CD4-positive, alpha-beta T cell treated with Interleukin-6 at 100 ng/mL for 8 hours (primary cell): ENCODE results near the gene SELENOV.

Experiments
- DNase-seq: peaks from one replicate; pipeline ENCODE4 v3.0.0-alpha.2; 2020; ENCODE audit warnings: mixed read lengths, low spot score

The SELENOV gene

DNA sequence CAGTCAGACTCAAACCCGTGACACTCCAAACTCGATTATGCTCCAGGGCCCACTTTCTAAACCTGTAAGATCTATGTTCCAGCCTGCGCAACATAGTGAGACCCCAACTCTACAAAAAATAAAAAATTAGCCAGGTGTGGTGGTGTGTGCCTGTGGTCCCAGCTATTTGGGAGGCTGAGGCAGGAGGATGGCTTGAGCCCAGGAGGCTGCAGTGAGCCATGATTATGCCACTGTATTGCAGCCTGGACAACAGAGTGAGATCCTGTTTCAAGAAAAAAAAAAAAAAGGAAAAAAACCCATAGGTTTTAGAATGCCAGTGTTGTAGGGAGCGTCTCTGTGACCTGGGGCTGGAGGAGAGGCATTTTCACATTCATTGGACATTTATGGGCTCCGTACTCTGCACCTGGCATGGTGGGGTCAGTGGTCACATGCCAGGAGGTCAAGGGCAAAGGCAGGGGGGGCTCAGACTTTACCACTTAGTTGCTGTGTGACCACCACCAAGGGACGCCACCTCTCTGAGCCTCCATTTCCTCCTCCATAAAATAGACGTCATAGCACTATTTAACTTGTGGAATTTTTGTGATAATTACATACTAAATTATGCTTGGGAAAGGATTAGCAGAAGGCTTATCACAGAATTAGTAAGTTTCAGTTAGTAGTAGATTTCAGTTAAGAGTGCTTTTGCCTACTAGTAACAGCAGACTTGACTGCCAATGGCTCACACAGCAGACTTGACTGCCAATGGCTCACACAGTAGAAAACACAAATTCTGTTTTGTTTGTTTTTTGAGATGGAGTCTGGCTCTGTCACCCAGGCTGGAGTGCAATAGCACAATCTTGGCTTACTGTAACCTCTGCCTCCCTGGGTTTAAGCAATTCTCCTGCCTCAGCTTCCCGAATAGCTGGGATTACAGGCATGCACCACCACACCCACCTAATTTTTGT is 5.9 kb downstream of the SELENOV start:
- DNase-seq: no peak

DNA sequence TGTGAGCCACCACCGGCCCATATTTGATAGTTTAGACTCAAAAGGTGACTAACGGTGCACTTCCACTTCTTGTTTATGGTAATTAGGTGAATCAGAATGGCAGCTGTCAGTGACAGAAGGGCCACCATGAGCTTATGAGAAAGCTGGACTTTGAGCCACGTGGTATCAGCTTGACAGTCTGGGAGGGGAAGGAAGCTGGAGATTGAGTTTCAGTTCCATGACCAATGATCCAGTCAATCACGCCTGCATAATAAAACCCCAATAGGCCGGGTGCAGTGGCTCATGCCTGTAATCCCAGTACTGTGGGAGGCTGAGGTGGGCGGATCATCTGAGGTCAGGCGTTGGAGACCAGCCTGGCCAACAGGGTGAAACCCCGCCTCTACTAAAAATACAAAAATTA is 9.6 kb downstream of the SELENOV start:
- no peak for DNase-seq

DNA sequence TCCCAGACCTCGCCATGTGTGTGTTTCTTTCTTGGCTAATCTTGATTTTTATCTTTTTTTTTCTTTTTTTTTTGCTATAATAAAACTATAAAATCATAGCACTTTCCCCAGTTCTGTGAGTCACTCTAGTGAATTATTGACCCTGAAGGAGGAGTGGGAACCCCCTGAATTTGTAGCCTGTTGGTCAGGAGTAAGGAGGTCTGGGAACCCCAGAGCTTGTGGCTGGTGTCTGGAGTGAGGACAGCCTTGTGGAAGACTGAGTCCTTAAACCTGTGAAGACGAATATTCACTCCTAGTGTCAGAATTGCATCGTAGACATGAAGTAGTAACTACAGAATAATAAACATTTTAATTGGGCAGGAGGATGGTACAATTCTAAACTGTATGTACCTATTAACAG is 10.3 kb downstream of the SELENOV start:
- no peak for DNase-seq

DNA sequence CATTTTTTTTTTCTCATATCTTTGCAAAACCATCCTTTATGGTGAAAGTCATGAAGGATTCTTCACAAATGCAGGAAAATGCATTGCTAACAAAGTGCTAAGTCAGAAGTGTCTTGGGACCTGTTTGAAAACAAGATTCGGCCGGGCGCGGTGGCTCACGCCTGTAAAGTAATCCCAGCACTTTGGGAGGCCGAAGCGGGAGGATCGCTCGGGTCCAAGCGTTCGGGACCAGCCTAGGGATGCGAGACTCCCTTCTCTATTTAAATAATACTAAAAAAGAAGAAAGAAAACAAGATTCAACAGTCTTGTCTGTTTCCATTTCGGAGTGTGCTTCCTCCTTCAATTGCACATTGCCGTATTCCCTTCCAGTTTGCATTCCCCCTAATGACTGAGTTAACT is 16.9 kb downstream of the SELENOV start:
- DNase-seq: no peak

DNA sequence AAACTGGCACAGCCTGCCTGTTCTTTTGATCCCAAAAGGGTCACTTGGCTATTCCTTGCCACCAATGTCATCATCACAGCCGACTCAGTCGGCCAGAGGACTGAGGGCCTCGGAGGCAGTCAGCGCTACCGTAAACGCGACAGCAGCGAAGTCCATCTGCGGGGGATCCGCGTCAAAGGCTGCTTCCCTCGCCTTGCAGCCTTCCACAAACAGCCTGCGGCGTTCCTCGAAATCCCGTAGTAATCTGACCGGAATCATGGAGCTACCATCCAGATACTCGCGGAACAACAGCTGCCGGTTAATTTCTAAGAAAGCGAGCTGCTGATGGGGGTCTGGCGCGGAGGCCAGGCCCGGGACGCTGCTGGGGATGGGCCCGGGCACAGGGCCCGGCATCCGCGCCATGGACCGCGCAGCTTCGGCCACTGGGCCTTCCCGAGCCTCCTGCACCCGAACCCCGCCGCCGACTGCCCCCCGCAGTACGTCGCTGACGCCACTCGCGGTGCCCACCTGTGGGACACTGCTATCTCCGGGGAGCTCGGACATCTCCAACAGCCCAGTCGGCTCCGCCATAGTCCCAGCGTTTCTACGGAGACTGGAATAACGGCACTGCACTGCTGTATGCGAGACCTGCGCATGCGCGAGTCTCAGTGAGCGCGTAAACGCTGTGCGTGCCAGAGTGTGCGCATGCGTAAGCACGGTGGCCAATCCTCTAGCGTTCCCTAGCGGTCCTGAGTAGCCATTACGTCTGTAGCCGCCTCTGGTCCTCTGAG is 17.5 kb downstream of the SELENOV start, which contains the start of gene EID2B:
Gene EID2B, minus strand, starts transcription at position 620 of the 770 bp plus-strand sequence. Its CDS starts 50 bp downstream, at position 570.
- DNase-seq: peak; percentile 96

DNA sequence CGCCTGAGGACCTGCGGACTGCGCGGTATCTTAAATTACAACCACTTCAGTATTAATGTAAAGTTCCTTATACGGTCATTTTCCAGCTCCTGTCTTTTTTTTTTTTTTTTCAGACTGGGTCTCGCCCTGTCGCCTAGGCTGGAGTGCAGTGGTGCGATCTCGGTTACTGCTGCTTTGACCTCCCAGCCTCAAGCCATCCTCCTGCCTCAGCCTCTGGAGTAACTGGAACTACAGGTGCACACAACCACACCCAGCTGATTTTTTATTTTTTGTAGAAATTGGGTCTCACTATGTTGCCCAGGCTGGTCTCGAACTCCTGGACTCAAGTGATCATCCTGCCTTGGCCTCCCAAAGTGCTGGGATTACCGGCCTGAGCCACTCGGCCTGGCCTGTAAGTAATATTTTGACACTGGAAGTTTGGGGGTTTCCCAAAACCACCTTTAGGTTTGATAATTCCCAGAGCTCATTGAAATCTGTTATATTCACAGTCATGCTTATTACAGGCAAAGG is 18.1 kb downstream of the SELENOV start:
- DNase-seq: no peak

DNA sequence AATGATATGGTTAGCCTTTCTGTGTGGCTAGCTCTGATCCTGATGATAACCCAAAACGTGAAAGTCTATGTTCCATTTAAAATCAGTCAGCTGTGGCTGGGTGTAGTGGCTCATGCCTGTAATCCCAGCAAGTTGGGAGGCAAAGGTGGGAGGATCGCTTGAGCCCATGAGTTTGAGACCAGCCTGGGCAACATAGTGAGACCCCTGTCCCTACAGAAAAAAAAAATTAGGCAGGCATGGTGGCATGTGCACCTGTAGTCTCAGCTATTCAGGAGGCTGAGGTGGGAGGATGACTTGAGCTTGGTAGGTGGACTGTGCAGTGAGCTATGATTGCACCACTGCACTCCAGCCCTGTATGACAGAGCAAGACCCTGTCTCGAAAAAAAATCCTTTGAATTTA is 18.9 kb downstream of the SELENOV start:
- DNase-seq: no peak

DNA sequence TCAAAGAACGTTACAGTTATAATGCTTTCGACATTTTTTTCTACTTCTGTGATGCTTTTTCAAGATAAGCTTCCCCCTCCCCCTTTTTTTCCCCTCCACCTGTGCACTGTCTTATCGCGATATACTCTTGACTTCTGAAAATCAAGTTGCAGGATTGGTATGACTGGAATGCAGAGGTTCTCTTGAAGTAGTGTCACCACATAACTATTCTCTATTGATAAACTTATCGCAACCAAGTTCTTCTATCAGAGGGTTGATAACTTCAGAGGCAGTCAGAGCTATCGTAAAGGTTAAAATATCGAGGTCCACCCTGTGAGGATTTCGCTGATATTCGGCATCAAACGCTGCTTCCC is 24.2 kb downstream of the SELENOV start:
- no peak for DNase-seq

DNA sequence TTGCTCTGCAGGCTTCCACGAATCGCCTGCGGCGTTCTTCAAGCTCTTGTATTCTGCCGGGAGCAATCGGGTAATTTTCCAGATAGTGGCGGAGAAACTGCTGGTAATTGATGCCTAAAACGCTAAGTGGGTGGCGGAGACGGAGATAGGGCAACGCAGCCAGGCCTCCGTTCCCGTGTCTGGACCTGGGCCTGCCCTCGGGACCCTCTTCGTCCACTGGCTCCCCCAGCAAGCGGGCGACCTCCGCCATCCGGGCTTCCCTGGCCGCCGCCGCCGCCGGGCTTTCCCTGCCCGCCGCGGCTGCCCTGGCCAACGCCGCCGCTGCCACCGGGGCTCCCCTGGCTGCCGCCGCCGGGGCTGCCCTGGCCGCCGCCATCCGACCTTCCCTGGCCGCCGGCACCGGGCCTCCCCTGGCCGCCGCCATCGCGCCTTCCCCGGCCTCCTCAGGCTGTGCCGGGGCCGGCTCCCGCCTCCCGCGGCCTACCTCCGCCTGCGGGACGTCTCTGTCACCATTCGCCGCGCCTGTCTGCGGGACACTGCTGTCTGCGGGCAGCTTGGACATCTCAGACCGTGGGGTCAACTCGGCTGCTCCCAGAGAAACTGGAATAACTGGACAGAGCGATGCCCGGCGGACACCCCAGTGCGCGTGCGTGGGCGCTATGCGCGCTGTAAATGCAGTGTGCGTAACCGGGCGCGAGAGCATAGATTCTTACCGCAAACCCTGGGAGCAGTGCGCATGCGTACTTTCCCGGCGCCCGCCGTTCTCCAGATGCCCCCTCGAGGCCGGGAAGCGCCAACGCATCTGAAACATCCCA is 24.8 kb downstream of the SELENOV start, which contains the start of gene EID2:
Gene EID2, minus strand, starts transcription at position 644 of the 815 bp plus-strand sequence. Its CDS starts 82 bp downstream, at position 562.
- peak; percentile 94 for DNase-seq

DNA sequence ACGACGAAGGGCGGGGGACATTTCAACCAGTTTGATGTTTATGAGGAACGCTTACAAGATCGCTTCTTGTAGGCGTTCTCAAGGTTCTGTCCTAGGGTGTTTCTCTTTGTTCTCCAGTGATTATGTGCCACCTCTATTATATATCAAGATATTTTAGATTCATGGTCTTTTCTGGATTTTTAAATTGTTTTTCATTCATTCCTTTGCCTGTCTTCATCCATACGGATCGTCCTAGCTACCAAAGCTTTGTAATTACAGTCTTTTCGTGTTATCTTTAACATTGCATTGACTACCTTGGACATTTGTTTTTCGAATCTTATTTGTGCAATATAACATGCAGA is 25.4 kb downstream of the SELENOV start:
- no peak for DNase-seq

DNA sequence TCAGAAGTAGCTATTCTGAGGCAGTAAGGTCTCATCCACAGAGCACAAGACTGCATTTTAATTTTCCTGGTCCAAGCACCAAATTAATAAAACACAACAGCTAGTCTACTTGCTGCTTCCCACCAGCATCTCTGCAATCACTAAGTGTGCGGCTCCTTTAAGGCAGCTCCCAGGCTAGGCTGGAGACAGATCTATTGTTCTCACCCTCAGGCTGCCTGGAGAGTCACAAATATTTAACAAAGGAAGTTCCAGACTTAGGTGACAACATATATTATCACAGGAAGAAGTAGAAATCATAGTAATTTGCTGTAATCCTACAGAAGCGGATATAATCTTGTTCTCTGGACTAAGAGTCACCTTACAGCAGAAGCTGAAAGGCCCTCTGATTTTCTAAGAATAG is 27.3 kb downstream of the SELENOV start:
- DNase-seq: no peak

DNA sequence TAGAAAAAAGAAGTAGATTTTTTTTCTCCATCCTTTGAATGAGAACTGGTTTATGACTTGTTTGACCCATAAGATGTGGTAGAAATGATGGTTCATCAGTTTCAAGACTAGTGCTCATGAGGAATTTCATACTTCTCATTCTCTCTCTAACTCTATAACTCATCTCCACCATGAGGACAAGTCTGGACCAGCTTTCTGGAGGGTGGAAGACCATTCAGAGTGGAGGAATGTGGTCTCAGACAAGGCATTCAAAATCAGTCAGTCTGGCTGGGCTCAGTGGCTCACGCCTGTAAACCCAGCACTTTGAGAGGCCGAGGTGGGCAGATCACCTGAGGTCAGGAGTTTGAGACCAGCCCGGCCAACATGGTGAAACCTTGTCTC is 28.5 kb downstream of the SELENOV start:
- DNase-seq: no peak

DNA sequence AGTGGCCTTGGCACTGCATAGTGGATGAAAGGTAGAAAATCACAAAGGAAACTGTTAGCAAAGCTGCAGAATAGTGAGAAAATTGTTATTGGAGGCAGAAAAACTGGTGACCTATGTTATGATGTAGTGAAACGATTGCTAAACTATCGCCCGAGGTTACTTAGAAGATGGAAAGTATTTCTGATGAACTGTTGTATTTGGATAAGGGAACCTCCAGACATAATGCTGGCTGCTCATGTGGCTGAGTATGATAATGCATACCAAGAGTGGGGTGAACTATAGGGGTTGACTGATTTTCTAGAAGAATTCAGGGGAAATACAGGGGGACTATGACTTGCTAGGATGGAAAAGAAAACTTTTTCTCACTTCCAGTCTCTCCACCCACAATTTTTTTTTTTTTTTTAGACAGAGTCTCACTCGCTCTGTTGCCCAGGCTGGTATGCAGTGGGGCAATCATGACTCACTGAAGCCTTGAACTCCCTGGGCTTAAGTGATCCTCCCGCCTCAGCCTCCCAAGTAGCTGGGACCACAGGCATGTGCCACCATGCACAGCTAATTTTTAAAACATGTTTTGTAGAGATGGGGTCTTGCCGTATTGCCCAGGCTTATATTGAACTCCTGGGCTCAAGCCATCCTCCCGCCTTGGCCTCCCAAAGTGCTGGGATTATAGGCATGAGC is 29.4 kb downstream of the SELENOV start:
- DNase-seq: no peak

DNA sequence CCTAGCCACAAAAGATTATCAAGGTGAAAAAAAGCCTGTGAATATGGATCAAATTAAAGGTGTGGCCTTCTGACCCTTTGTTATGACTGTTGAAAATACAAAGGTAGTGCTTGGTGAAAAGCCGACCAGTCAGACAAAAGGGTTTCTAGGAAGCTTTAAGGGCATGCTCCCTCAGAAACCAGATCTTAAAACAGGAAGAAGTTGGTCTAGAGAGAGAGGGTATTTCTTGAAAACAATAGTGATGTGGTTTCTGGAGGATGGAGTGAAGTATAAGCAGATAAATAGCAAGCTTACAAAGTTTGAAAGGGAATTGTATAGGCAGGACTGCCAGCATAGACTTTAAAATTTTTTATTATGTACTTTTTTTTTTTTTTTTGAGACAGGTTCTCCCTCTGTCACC is 30.0 kb downstream of the SELENOV start:
- DNase-seq: peak; percentile 36

DNA sequence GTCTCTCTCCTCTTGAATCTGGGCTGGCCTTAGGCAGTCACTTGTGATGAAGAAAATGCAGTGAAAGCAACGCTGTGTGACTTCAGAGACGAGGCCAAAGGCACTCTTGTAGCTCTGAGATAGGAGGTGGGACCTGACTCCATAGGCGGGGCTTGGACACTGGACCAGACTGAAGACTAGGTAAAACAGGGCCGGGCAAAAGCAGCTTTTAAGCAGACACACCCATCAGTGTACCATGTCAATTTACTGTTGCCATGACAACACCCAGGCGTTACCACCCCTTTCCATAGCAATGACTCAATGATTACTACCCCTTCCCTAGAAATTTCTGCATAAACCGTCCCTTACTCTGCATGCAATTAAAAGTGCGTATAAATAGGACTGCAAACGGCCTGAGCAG is 31.7 kb downstream of the SELENOV start:
- no peak for DNase-seq

DNA sequence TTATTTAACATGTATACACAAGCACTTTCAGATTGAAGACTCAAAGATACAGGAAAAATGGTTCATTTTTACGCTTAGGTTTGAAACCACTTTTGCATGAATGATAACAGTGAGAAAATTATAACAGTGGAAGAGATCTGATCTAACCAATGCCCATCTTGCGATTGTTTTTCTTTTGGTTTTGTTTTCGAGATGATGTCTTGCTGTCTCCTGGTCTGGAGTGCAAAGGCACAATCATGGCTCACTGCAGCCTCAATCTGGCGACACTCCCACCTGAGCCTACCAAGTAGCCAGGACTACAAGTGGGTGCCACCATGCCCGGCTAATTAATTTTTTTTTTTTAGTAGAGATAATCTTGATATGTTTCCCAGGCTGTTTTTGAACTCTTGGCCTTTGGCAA is 35.3 kb downstream of the SELENOV start:
- no peak for DNase-seq

DNA sequence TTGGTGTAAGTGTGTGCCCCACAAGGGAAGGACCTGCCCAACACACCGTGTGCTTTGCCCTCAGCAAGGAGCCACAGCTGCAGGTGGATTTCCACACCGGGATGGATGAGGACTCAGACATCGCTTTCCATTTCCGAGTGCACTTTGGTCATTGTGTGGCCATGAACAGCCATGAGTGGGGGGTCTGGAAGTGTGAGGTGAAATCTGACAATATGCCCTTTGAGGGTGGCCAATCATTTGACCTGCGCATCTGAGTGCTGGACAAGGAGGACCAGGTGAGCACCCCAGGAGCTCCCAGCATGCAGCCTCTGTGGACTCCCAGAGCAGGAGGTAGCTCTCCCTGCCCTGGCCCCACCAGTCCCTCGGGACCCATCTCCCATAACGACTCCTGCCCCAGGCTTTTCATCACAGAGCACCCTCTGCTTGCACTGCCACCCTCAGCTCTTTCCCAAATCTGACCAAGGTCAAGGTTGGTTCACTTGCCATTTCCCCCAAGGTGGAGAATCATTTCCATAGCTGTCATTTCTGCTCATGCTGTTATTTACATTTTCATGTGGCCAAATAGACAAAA is 38.2 kb downstream of the SELENOV start:
- no peak for DNase-seq

DNA sequence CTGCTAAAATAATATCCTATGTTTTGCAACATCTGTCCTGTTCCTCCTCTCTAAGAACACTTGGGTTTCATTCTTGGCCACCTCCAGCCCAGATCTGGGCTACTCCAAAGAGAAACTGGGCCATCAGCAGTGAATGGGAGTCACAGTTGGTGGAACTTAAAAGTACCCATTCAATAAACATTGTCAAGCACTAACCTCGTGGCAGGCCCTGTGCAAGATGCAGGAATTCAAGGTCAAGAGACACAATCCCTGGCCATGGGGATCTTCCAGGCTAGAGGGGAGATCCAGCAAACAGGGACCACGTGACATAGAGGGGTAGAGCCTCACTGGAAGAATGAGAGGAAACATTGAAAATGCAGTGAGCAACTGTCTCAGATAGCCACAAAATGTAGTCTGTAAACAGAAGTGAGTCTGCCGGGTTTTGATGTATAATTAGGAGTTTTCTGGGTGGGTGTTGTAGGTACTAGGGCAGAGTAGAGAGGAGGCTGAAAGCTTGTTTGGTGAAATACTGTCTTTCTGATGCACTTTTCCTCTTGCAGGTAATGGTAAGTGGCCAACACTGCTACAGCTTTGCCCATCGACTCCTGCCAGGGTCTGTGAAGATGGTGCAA is 39.9 kb downstream of the SELENOV start:
- no peak for DNase-seq

DNA sequence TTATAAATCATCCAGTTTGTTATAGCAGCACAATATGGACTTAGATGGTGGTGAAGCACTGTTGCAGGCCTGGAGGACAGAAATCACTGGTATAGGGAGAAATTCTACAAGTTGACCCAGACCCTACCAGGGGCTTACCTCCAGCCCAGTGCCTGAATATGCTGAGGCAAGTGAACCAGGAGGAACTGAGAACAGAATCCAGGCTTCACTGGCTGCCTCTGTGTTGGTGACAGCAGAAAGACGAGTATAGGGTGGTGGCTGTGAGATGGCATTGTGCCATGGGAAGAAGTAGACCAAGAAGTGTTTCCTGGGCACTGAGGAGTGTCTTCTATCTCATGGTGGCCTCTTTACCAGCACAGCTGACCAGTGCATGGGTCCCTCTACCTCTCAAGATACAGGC is 40.9 kb downstream of the SELENOV start:
- DNase-seq: no peak

DNA sequence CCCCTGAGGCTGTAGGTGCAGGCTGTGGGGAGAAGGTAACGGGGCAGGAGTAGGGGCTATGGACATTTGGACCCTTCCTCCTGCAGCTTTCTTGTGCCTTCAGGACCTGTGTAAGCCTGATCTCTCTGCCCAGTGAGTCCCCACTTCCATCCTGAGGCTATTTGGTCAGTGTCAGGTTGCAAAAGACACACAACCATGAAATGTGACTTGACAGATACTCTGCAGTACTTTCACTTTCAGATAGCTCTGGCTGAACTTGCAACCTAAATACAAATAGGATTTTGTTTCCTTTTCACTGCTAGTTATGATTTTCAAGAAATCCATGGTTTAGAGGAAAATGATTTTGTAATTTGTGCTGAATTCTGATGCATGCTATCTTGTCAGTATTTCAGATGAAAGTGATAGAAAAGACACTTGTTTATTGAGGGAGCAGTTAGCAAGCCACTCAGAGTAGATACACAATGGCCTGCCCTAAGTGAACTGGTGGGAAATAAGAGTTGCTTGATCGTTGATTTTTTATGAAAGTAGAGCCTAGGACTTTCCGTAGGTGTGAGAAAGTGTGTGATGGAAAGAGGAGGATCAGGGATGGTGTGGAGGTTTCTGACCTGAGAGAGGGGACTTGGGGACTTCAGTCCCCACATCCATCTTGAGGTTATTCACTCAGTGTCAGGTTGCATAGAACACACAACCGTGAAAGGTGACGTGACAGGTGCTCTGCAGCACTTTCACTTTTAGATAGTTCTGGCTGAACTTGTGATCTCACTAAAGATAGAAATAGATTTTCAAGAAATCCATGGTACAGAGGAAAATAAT is 43.1 kb downstream of the SELENOV start:
- DNase-seq: peak; percentile 41
